Panc1 (cell line): ENCODE measurements around the gene PFN4.

Source experiments
- CTCF ChIP-seq: fragments of 450-650 bp; IDR thresholded peaks from 2 replicates; pipeline ENCODE4 v1.5.1; 2017; ENCODE audit warnings: mild to moderate bottlenecking
- POLR2AphosphoS5 ChIP-seq: IDR thresholded peaks from 2 replicates; pipeline ENCODE4 v1.6.1; 2012; ENCODE audit warnings: mild to moderate bottlenecking, low read depth, low read length, moderate library complexity

- TF ChIP-seq CTCF = no peak
- no peak for TF ChIP-seq POLR2AphosphoS5
These were observed 35.0 kb upstream of the PFN4 start for GRCh38 chr2:24158131-24158530.
